D341Med (cell line): ENCODE results near the gene ZNF268.

Experiments
- DNase-seq: peaks from one replicate; pipeline ENCODE4 v3.0.0; 2012; ENCODE audit warnings: low spot score

The ZNF268 gene

GRCh38 chr12:133181238-133181959, at the start of gene ZNF268:
ZNF268 (plus strand) TSS chr12:133181495; CDS start chr12:133181998, 503 bp downstream.
- DNase-seq = peak; percentile 97

GRCh38 chr12:133135747-133136146, 45.5 kb upstream of the ZNF268 start:
- no peak for DNase-seq

- no peak for DNase-seq
These were observed 35.3 kb upstream of the ZNF268 start for GRCh38 chr12:133145981-133146380.

GRCh38 chr12:133156125-133156690, 25.1 kb upstream of the ZNF268 start:
- DNase-seq = no peak

GRCh38 chr12:133165776-133166175, 15.5 kb upstream of the ZNF268 start:
- no peak for DNase-seq

GRCh38 chr12:133172491-133172890, 8.8 kb upstream of the ZNF268 start:
- no peak for DNase-seq

- DNase-seq = no peak
These were observed 6.4 kb upstream of the ZNF268 start for GRCh38 chr12:133174901-133175300.

GRCh38 chr12:133180669-133181068, 626 bp upstream of the ZNF268 start:
- DNase-seq = no peak

GRCh38 chr12:133190176-133190575, 8.9 kb downstream of the ZNF268 start:
- no peak for DNase-seq

GRCh38 chr12:133192847-133193246, 11.6 kb downstream of the ZNF268 start:
- no peak for DNase-seq

- no peak for DNase-seq
These were observed 20.6 kb downstream of the ZNF268 start for GRCh38 chr12:133201888-133202287.

GRCh38 chr12:133202493-133203343, 21.4 kb downstream of the ZNF268 start:
- DNase-seq = no peak

- no peak for DNase-seq
These were observed 22.3 kb downstream of the ZNF268 start for GRCh38 chr12:133203344-133204263.

GRCh38 chr12:133204264-133204603, 22.9 kb downstream of the ZNF268 start:
- DNase-seq = no peak

- no peak for DNase-seq
These were observed 25.1 kb downstream of the ZNF268 start for GRCh38 chr12:133206390-133206789.

GRCh38 chr12:133215724-133216123, 34.4 kb downstream of the ZNF268 start:
- no peak for DNase-seq

GRCh38 chr12:133217219-133217618, 35.9 kb downstream of the ZNF268 start:
- peak; percentile 17 for DNase-seq

GRCh38 chr12:133220521-133220920, 39.2 kb downstream of the ZNF268 start:
- peak; percentile 15 for DNase-seq

- peak; percentile 22 for DNase-seq
These were observed 39.9 kb downstream of the ZNF268 start for GRCh38 chr12:133221241-133221640.

- DNase-seq = peak; percentile 8
These were observed 40.9 kb downstream of the ZNF268 start for GRCh38 chr12:133222211-133222610.

GRCh38 chr12:133225527-133225926, 44.2 kb downstream of the ZNF268 start:
- DNase-seq = peak; percentile 15

- DNase-seq = peak; percentile 10
These were observed 45.4 kb downstream of the ZNF268 start for GRCh38 chr12:133226690-133227089.
